ENCODE measurements around the gene SEC24D. TPM values are rescaled to one million over a fixed set of nuclear protein-coding genes. Genes with fewer than 3 reads are reported as not detected.

SEC24D gene
- total RNA-seq, 1 donor: 134 TPM

GRCh38 chr4:118755438-118756226 is 80.3 kb downstream of the SEC24D start:
- TF ChIP-seq, protein P1, sequence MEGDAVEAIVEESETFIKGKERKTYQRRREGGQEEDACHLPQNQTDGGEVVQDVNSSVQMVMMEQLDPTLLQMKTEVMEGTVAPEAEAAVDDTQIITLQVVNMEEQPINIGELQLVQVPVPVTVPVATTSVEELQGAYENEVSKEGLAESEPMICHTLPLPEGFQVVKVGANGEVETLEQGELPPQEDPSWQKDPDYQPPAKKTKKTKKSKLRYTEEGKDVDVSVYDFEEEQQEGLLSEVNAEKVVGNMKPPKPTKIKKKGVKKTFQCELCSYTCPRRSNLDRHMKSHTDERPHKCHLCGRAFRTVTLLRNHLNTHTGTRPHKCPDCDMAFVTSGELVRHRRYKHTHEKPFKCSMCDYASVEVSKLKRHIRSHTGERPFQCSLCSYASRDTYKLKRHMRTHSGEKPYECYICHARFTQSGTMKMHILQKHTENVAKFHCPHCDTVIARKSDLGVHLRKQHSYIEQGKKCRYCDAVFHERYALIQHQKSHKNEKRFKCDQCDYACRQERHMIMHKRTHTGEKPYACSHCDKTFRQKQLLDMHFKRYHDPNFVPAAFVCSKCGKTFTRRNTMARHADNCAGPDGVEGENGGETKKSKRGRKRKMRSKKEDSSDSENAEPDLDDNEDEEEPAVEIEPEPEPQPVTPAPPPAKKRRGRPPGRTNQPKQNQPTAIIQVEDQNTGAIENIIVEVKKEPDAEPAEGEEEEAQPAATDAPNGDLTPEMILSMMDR (IDR thresholded peaks at IDR 0.05; ENCODE audit: insufficient read depth, low read depth, low read length): no peak
- no peak overlapping the region for H3K4me3 ChIP-seq (ENCODE audit: low read depth, low read length)
- no peak for DNase-seq (ENCODE audit: low read depth)

DNA sequence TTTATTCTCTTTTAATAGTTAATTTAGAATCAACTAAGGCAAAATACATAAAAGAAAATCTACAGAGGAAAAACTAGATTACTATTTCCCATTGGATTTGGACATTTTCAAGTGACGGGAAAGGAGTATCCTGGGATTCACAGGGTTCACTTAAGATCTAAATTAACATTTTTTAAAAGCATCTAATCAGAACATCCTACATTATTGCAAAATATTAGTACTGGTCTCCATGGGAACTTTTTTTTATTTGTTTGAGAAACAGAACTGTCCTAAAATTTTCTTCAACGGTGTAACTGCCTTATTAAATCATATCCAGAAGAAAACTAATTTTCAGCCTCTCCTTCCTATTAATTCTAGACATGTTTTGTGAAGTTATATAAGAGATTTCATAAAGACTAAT is 81.0 kb downstream of the SEC24D start:
- H3K4me3 ChIP-seq (ENCODE audit: low read depth, low read length): no peak overlapping the region
- TF ChIP-seq, protein P1 (IDR thresholded peaks at IDR 0.05; ENCODE audit: insufficient read depth, low read depth, low read length): no peak
- DNase-seq (ENCODE audit: low read depth): no peak

GRCh38 chr4:118753685-118754084 is 82.2 kb downstream of the SEC24D start:
- TF ChIP-seq, protein P1 (IDR thresholded peaks at IDR 0.05; ENCODE audit: insufficient read depth, low read depth, low read length): no peak
- no peak for DNase-seq (ENCODE audit: low read depth)

DNA sequence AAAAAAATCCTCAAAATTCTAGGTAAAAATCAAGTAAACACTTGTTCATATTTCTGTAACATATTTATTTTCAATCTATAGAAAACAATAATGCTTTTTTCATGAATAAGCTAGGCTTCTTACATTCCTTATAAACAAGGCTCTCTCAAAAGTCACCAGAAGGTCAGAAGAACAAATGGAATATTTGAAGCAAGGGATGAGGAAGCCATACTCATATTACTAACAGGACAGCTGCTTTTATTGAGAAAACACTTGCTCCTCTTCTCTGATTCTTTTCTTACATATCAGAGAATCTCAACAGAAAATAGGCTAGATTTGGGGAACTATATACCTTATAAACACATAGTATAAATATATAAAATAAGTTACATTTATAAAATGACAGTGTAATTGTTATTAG is 82.8 kb downstream of the SEC24D start:
- TF ChIP-seq, protein P1 (IDR thresholded peaks at IDR 0.05; ENCODE audit: insufficient read depth, low read depth, low read length): no peak
- H3K4me3 ChIP-seq (ENCODE audit: low read depth, low read length): no peak overlapping the region
- DNase-seq (ENCODE audit: low read depth): no peak

More at GRCh38 chr4:118753685-118754084, 82.2 kb downstream of the SEC24D start:
- no peak overlapping the region for H3K4me3 ChIP-seq (ENCODE audit: low read depth, low read length)

DNA sequence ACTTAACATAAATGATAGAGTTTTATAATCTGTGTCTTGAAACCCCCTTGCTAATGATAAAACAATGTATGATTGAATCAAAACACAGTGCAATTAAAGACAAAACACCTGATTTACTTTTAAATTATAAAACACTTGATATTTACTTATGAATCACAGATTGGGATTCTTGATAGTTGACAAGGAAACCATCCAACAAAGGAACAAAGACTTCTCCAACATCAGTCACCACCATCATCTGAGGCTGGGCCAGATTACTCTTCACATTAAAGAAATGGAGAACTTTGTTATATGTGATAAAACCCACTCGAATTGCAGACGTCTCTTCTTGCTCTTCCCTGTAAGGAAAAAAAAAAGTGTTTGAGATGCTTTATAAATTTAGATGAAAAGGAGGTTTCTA is 83.4 kb downstream of the SEC24D start:
- TF ChIP-seq, protein P1 (IDR thresholded peaks at IDR 0.05; ENCODE audit: insufficient read depth, low read depth, low read length): no peak
- DNase-seq (ENCODE audit: low read depth): no peak
- H3K4me3 ChIP-seq (ENCODE audit: low read depth, low read length): no peak overlapping the region

GRCh38 chr4:118751629-118752323 is 84.2 kb downstream of the SEC24D start:
- TF ChIP-seq, protein P1 (IDR thresholded peaks at IDR 0.05; ENCODE audit: insufficient read depth, low read depth, low read length): no peak
- DNase-seq (ENCODE audit: low read depth): no peak

More at GRCh38 chr4:118751629-118752323, 84.2 kb downstream of the SEC24D start:
- H3K4me3 ChIP-seq (ENCODE audit: low read depth, low read length): no peak overlapping the region

Measured in fibroblast of villous mesenchyme (primary cell).